GM12878 (cell line): Measurements from ENCODE around the gene FEV. TPM values are rescaled to one million over a fixed set of nuclear protein-coding genes. Genes with fewer than 3 reads are reported as not detected.

Experiments
- ATAC-seq: fragments of 200-7000 bp; cut with Tn5 transposase; 3 replicates; pipeline ENCODE4 v1.9.1; 2020; ENCODE audit warnings: mild to moderate bottlenecking, moderate library complexity
- BruUV-seq: library from RNA; stranded (reverse); fragments of 400-500 nt; replicated peaks from 2 replicates; lab custom pipeline; 2021; lab: Mats Ljungman, UMichigan
- CTCF ChIA-PET: fragments of 300-600 bp; sonication (Branson Sonifier 250); formaldehyde crosslinking; extraction: SDS; loops from one replicate; lab custom pipeline; 2021; ENCODE audit warnings: inconsistent platforms; lab: Yijun Ruan, JAX
- POLR2A ChIA-PET: fragments of 350-600 bp; formaldehyde crosslinking; extraction: SDS; loops from one replicate; lab custom pipeline; 2021; ENCODE audit warnings: inconsistent platforms; lab: Charles Lee
- RAD21 ChIA-PET: fragments of 300-600 bp; sonication (Branson Sonifier 250); formaldehyde crosslinking; loops from one replicate; lab custom pipeline; 2023; ENCODE audit warnings: antibody characterized with exemption; ENCODE audit not compliant: unreplicated experiment; lab: Charles Lee
- SMC1A ChIA-PET: fragments of 300-600 bp; sonication (Branson Sonifier 250); formaldehyde crosslinking; loops from one replicate; lab custom pipeline; 2023; ENCODE audit not compliant: unreplicated experiment, uncharacterized antibody; lab: Charles Lee
- DNase-seq: peaks from one replicate; pipeline ENCODE4 v3.0.0-alpha.2; 2011; ENCODE audit warnings: low read depth, low spot score
- FAIRE-seq: peaks from 3 replicates; lab custom pipeline; 2011; peaks lifted over from hg19 to GRCh38; lab: Jason Lieb, UNC
- H2AFZ ChIP-seq: 2 replicates; pipeline ENCODE4 v1.6.0; 2011; ENCODE audit warnings: low read depth, low read length, control low read depth; ENCODE audit not compliant: control insufficient read depth
- H3K27ac ChIP-seq: 2 replicates; pipeline ENCODE4 v1.5.1; 2011; ENCODE audit warnings: control low read depth; ENCODE audit not compliant: control insufficient read depth, insufficient read depth
- H3K27me3 ChIP-seq, 2 experiments: replicated peaks in 1 of 2; 2 replicates each; pipeline versions ENCODE4 v1.6.0 to v1.6.1; 2011; ENCODE audit warnings: low read length in 1 of 2; ENCODE audit not compliant: control insufficient read depth in 2 of 2, insufficient read depth in 2 of 2
- H3K36me3 ChIP-seq, 2 experiments: 2 replicates each; pipeline ENCODE4 v1.5.1; 2011; ENCODE audit warnings: low read length in 1 of 2; ENCODE audit not compliant: control insufficient read depth in 2 of 2, insufficient read depth in 2 of 2
- H3K4me1 ChIP-seq: 2 replicates; pipeline ENCODE4 v1.6.1; 2011; ENCODE audit warnings: mild to moderate bottlenecking, low read length, moderate library complexity, mixed read lengths; ENCODE audit not compliant: control insufficient read depth, insufficient read depth
- H3K4me2 ChIP-seq: 2 replicates; pipeline ENCODE4 v1.6.0; 2011; ENCODE audit warnings: control low read depth; ENCODE audit not compliant: control insufficient read depth, insufficient read depth
- H3K4me3 ChIP-seq: fragments of 200-600 bp; sonication (generic); 2 replicates; pipeline ENCODE4 v1.5.1; 2016
- H3K79me2 ChIP-seq: 2 replicates; pipeline ENCODE4 v1.6.0; 2011; ENCODE audit warnings: low read length; ENCODE audit not compliant: control insufficient read depth, insufficient read depth
- H3K9ac ChIP-seq: 2 replicates; pipeline ENCODE4 v1.8.0; 2011; ENCODE audit warnings: low read length, control low read depth, mixed read lengths; ENCODE audit not compliant: control insufficient read depth, insufficient read depth
- H3K9me3 ChIP-seq: replicated peaks from 3 replicates; pipeline ENCODE4 v1.5.1; 2011; ENCODE audit warnings: mild to moderate bottlenecking, low read length; ENCODE audit not compliant: control insufficient read depth, insufficient read depth
- H4K20me1 ChIP-seq: 2 replicates; pipeline ENCODE4 v1.6.0; 2011; ENCODE audit not compliant: control insufficient read depth, insufficient read depth
- BCL11A ChIP-seq: IDR thresholded peaks from 2 replicates; pipeline ENCODE4 v1.6.1; 2011; ENCODE audit warnings: low read depth, low read length
- REST ChIP-seq: IDR thresholded peaks from 2 replicates; pipeline ENCODE4 v1.6.1; 2012; ENCODE audit warnings: mild to moderate bottlenecking, low read depth, low read length
- SMAD1 ChIP-seq: fragments of 450-650 bp; IDR thresholded peaks from 2 replicates; pipeline ENCODE4 v1.6.1; 2018; ENCODE audit warnings: mild to moderate bottlenecking, low read depth; ENCODE audit not compliant: partially characterized antibody
- WGBS: methylation state at CpG from one replicate; pipeline ENCODE4 v1.1.6; 2016; ENCODE audit warnings: low lambda C conversion rate; ENCODE audit not compliant: insufficient replicate concordance, insufficient coverage; ENCODE audit errors: missing lambda C conversion rate; 5-methylcytosine and 5-hydroxymethylcytosine counted together
- in situ Hi-C: fragments of 300-500 bp; cut with MboI; formaldehyde crosslinking; loops from 9 replicates; pipeline ENCODE4 v1.14.3; 2018; ENCODE audit warnings: mixed read lengths
- intact Hi-C: fragments of 100-400 bp; cut with micrococcal nuclease; formaldehyde crosslinking; loops from one replicate; pipeline ENCODE4 v1.14.2; 2022; ENCODE audit not compliant: unreplicated experiment
- polyA plus RNA-seq, 11 experiments: library from polyadenylated mRNA; depleted of rRNA in 4 of 11; unstranded in 6 of 11; stranded (reverse) in 5 of 11; fragments of >200 nt; fragmentation: Nextera tagmentation in 4 of 11; fragmentation: Illumina TruSeq in 1 of 11; extraction: Ambion mirVana in 4 of 11; extraction: Trizol in 1 of 11; gene quantifications; 1 replicate in 1 of 11; 2 replicates in 10 of 11; pipeline versions ENCODE4 v1.2.1 to v1.2.3, GENCODE V29; 2011 to 2016; ENCODE audit warnings: inconsistent platforms in 2 of 11, missing spikeins in 2 of 11, low read depth in 1 of 11
- total RNA-seq, 4 experiments: library from RNA; depleted of rRNA in 3 of 4; stranded (reverse); fragments of >200 nt in 3 of 4; fragmentation: Illumina TruSeq in 1 of 4; extraction: Trizol in 1 of 4; gene quantifications; 2 replicates each; pipeline versions ENCODE4 v1.2.1 to v1.2.3, GENCODE V29; 2013 to 2021

FEV gene
- total and polyA plus RNA-seq, 10 of the 15 experiments (the other 5 are each of a cell fraction or from before 2014, with no cell fraction given): not detected

- Histone ChIP-seq H3K27me3 (peaks cover 23 to 29% of the 10 kb centered on the region in 2 experiments), H3K4me2 (no peak overlapping the region), H2AFZ (no peak overlapping the region), H3K4me1 (no peaks in the 10 kb centered on the region), H3K4me3 (no peak overlapping the region), H3K9me3 (no peaks in the 10 kb centered on the region), H3K27ac (no peak overlapping the region), H3K79me2 (no peaks in the 10 kb centered on the region), H4K20me1 (peaks cover 3% of the 10 kb centered on the region; the same call in 1 of the 2 replicates), H3K9ac (no peak overlapping the region), H3K36me3 (no peaks in the 10 kb centered on the region)
- intact Hi-C loops (no loop called here), in situ Hi-C loops (no loop called here)
- FAIRE-seq (no peak), DNase-seq (no peak), ATAC-seq (no peak)
- ChIA-PET POLR2A (no interaction called here), SMC1A (no interaction called here), RAD21 (no interaction called here), CTCF (no interaction called here)
- peak; percentile 64; the same call in 1 of the 2 replicates for TF ChIP-seq REST
- TF ChIP-seq BCL11A: no peak
- TF ChIP-seq SMAD1: no peak
- no TSS peak for BruUV-seq
- WGBS: 42% methylated on average over 13 of the region's 13 CpGs
Observed at GRCh38 chr2:218991674-218992168, 6.7 kb upstream of the FEV start.
